SK-N-SH (cell line): ENCODE data around the gene ZYG11A. TPM values are rescaled to one million over a fixed set of nuclear protein-coding genes. Genes with fewer than 3 reads are reported as not detected.
A peak's percentile ranks its signal among the peaks of the same experiment; 100 is the strongest.

Source experiments
- CTCF ChIA-PET: fragments of 300-600, 350-600 bp; formaldehyde crosslinking; extraction: SDS; loops from one replicate; lab custom pipeline; 2021; lab: Yijun Ruan, JAX
- POLR2A ChIA-PET: fragments of 350-600 bp; sonication (Branson Sonifier 250); formaldehyde crosslinking; extraction: SDS; loops from one replicate; lab custom pipeline; 2020; ENCODE audit warnings: antibody characterized with exemption, inconsistent platforms; lab: Yijun Ruan, JAX
- DNase-seq: peaks from one replicate; pipeline ENCODE4 v3.0.0; 2012
- H2AFZ ChIP-seq: fragments of 200-600 bp; sonication (generic); 2 replicates; pipeline ENCODE4 v1.8.1; 2016; ENCODE audit warnings: antibody characterized with exemption, mild to moderate bottlenecking, low read depth
- H3F3A ChIP-seq: fragments of 200-600 bp; sonication (generic); replicated peaks from 2 replicates; pipeline ENCODE3; 2016; ENCODE audit warnings: antibody characterized with exemption, mild to moderate bottlenecking; ENCODE audit not compliant: insufficient read depth
- H3K27ac ChIP-seq, 2 experiments: fragments of 200-500 bp in 1 of 2; fragments of 200-600 bp in 1 of 2; sonication (Bioruptor generic) in 1 of 2; sonication (generic), shearing (Covaris generic) in 1 of 2; 2 replicates each; pipeline versions ENCODE4 v1.5.1 to v1.6.1; 2014 to 2016; ENCODE audit warnings: low read depth in 2 of 2, inconsistent platforms in 1 of 2, low read length in 1 of 2, mild to moderate bottlenecking in 1 of 2, mixed read lengths in 1 of 2
- H3K27me3 ChIP-seq: fragments of 200-600 bp; sonication (generic), shearing (Covaris generic); 2 replicates; pipeline ENCODE4 v1.6.1; 2016; ENCODE audit warnings: mixed run types; ENCODE audit not compliant: insufficient read depth
- H3K36me3 ChIP-seq, 2 experiments: fragments of 200-500 bp in 1 of 2; fragments of 200-600 bp in 1 of 2; sonication (Bioruptor generic) in 1 of 2; sonication (generic) in 1 of 2; replicated peaks in 1 of 2; 2 replicates each; pipeline versions ENCODE3 to v1.5.1; 2014 to 2016; ENCODE audit warnings: low read length in 1 of 2, mild to moderate bottlenecking in 1 of 2; ENCODE audit not compliant: insufficient read depth in 2 of 2, control insufficient read depth in 1 of 2
- H3K4me1 ChIP-seq, 2 experiments: fragments of 200-500 bp in 1 of 2; fragments of 200-600 bp in 1 of 2; sonication (Bioruptor generic) in 1 of 2; sonication (generic), shearing (Covaris generic) in 1 of 2; 2 replicates each; pipeline versions ENCODE4 v1.5.1 to v1.6.1; 2014 to 2016; ENCODE audit warnings: low read depth in 1 of 2, low read length in 1 of 2, mixed run types in 1 of 2; ENCODE audit not compliant: insufficient read depth in 2 of 2, control insufficient read depth in 1 of 2
- H3K4me2 ChIP-seq: fragments of 200-600 bp; sonication (generic), shearing (Covaris generic); 2 replicates; pipeline ENCODE4 v1.6.1; 2017; ENCODE audit warnings: mixed run types
- H3K4me3 ChIP-seq, 2 experiments: fragments of 200-500 bp in 1 of 2; fragments of 200-600 bp in 1 of 2; sonication (Bioruptor generic) in 1 of 2; sonication (generic), shearing (Covaris generic) in 1 of 2; 2 replicates each; pipeline versions ENCODE4 v1.5.1 to v1.8.1; 2014 to 2016; ENCODE audit warnings: low read depth in 2 of 2, inconsistent platforms in 1 of 2, low read length in 1 of 2, mild to moderate bottlenecking in 1 of 2, mixed read lengths in 1 of 2, moderate library complexity in 1 of 2
- H3K79me2 ChIP-seq: fragments of 200-600 bp; sonication (generic); 2 replicates; pipeline ENCODE4 v1.8.1; 2017; ENCODE audit warnings: mild to moderate bottlenecking; ENCODE audit not compliant: insufficient read depth
- H3K9ac ChIP-seq: fragments of 200-600 bp; sonication (generic); 2 replicates; pipeline ENCODE4 v1.6.1; 2017; ENCODE audit warnings: mixed run types
- H3K9me2 ChIP-seq: fragments of 200-600 bp; sonication (generic); 2 replicates; pipeline ENCODE4 v1.6.1; 2017; ENCODE audit warnings: mixed run types
- H3K9me3 ChIP-seq: fragments of 200-600 bp; sonication (generic); 2 replicates; pipeline ENCODE4 v1.6.1; 2017; ENCODE audit warnings: mixed run types, mild to moderate bottlenecking, moderate library complexity
- H4K20me1 ChIP-seq: fragments of 200-600 bp; sonication (generic); 2 replicates; pipeline ENCODE4 v1.6.1; 2017; ENCODE audit warnings: mild to moderate bottlenecking, mixed run types; ENCODE audit not compliant: insufficient read depth
- ELF1 ChIP-seq: IDR thresholded peaks from 2 replicates; pipeline ENCODE4 v1.4.0; 2012
- FOXJ3 ChIP-seq: sonication (generic); formaldehyde crosslinking; IDR thresholded peaks from 2 replicates; pipeline ENCODE4 v1.5.1; 2020; ENCODE audit warnings: mild to moderate bottlenecking, missing genetic modification reagents
- FOXM1 ChIP-seq: IDR thresholded peaks from 2 replicates; pipeline ENCODE4 v1.4.0; 2012; ENCODE audit warnings: low read depth, mild to moderate bottlenecking
- GATA2 ChIP-seq: sonication (generic); formaldehyde crosslinking; IDR thresholded peaks from 2 replicates; pipeline ENCODE4 v1.5.0; 2020; ENCODE audit warnings: mild to moderate bottlenecking, missing genetic modification reagents
- MEF2A ChIP-seq: IDR thresholded peaks from 2 replicates; pipeline ENCODE4 v1.4.0; 2012; ENCODE audit warnings: low read depth, borderline replicate concordance
- NRF1 ChIP-seq: IDR thresholded peaks from 2 replicates; pipeline ENCODE4 v1.6.1; 2012; ENCODE audit warnings: low read depth, mild to moderate bottlenecking, low read length
- POLR2AphosphoS5 ChIP-seq: IDR thresholded peaks from 2 replicates; pipeline ENCODE4 v1.6.1; 2012; ENCODE audit warnings: low read depth, low read length
- RAD21 ChIP-seq: IDR thresholded peaks from 2 replicates; pipeline ENCODE4 v1.6.1; 2012; ENCODE audit warnings: mild to moderate bottlenecking, low read length
- RCOR1 ChIP-seq: fragments of 150-350 bp; IDR thresholded peaks from 2 replicates; pipeline ENCODE4 v1.6.1; 2017; ENCODE audit warnings: antibody characterized with exemption, low read length
- RFX5 ChIP-seq: IDR thresholded peaks from 2 replicates; pipeline ENCODE4 v1.6.1; 2012; ENCODE audit warnings: mild to moderate bottlenecking, improper control_type of control experiment, low read length
- RXRA ChIP-seq: IDR thresholded peaks from 2 replicates; pipeline ENCODE4 v1.4.0; 2012; ENCODE audit warnings: low read depth, mild to moderate bottlenecking, borderline replicate concordance
- TAF1 ChIP-seq: IDR thresholded peaks from 2 replicates; pipeline ENCODE4 v1.6.1; 2012; ENCODE audit warnings: low read depth, mild to moderate bottlenecking, low read length, moderate library complexity, borderline replicate concordance
- WGBS: methylation state at CpG from one replicate; pipeline ENCODE4 v1.1.6; 2017; ENCODE audit warnings: low lambda C conversion rate; 5-methylcytosine and 5-hydroxymethylcytosine counted together
- polyA plus RNA-seq, 3 experiments: library from polyadenylated mRNA; depleted of rRNA; stranded (reverse); fragments of >200 nt; gene quantifications; 2 replicates each; pipeline ENCODE4 v1.2.3, GENCODE V29; 2012
- TF ChIP-seq, protein P1 (sequence below): IDR thresholded peaks from 2 replicates; pipeline ENCODE4; 2012
- TF ChIP-seq, protein P2 (sequence below): IDR thresholded peaks from 2 replicates; pipeline ENCODE4 v1.6.1; 2012; ENCODE audit warnings: mild to moderate bottlenecking, low read depth, low read length, moderate library complexity

ZYG11A gene
- polyA plus RNA-seq, 1 of the 3 experiments (the other 2 are of a cell fraction): 0.41 TPM

DNA sequence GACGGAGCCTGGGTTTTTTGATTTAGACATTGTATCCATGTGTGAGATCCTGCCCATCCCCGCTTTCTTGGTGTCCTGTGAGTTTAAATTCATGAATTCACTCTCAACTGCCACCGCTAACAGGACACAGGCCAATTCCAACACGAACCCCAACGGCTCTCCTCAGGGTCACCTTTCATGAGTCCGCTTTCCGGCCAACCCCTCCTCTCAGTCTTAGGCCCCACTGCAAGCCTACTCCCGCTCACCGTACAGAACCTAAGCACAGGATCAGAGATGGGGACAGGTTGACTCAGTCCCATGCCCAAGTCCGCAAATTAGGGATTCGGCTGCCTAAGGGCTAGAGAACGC, 84.3 kb downstream of the ZYG11A start:
- H3K4me1 ChIP-seq: peaks cover 0 to 3% of the 10 kb centered on the region in 2 experiments; a peak in 1 of 4 replicates
- H3K9me3 ChIP-seq: no peaks in the 10 kb centered on the region
- H2AFZ ChIP-seq: peak overlapping the region; percentile 87; the same call in 1 of the 2 replicates
- no peaks in the 10 kb centered on the region; the same call in 1 of the 2 replicates for H3K9me2 ChIP-seq
- H3F3A ChIP-seq: no peaks in the 10 kb centered on the region
- no peaks in the 10 kb centered on the region for H3K36me3 ChIP-seq
- H3K27ac ChIP-seq: no peak overlapping the region; a peak in 1 of 4 replicates
- ChIA-PET POLR2A (no interaction called here), CTCF (no interaction called here)
- no peak overlapping the region for H3K9ac ChIP-seq
- no peak for TF ChIP-seq RXRA
- TF ChIP-seq RCOR1: no peak
- no peak for TF ChIP-seq RFX5
- TF ChIP-seq GATA2: no peak
- TF ChIP-seq ELF1: no peak
- no peaks in the 10 kb centered on the region for H3K27me3 ChIP-seq
- DNase-seq: no peak
- peak overlapping the region; percentile 78; the same call in 1 of the 2 replicates for H3K4me2 ChIP-seq
- no peaks in the 10 kb centered on the region for H3K79me2 ChIP-seq
- peak overlapping the region; percentile 53 to 69; a peak in 3 of 4 replicates for H3K4me3 ChIP-seq
- no peaks in the 10 kb centered on the region for H4K20me1 ChIP-seq
- 71% methylated on average over 11 of the region's 12 CpGs for WGBS

DNA sequence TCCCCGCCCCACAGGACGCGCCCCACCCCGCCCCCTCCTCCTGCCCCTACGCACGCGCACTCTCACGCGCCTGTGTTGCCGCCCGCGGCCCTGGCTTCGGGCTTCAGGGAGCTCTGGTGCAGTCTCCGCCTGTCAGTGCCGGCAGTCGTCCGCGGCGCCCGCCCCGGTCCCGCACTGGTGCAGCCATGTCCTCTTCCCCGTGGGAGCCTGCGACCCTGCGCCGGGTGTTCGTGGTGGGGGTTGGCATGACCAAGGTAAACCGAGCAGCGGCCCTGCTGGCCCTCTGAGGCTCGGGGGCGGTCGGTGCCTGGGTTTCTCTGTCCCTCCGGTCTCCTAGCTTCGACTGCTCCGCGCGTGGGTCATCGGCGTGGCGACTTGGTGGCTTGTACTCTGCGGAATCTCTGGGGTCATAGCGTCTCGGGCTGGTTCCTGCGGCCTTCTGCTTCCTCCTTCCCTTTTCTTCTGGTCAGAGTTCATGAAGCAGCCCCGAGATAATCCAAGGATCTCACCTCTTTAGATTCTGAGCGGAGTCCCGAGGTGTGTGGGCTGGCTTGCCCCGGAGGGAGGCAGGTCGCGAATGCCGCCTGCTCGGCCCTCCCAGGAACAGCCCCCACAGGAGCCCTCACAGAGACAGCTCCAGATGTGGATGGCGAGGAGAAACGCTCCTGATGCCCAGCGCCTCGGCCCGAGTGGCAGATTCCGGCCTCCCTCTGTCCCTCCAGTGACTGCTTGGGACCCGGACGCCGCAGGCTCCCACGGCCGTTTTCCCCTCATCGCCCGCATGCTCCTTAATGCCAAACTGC, 84.9 kb downstream of the ZYG11A start, which contains the start of gene SCP2:
TSS of gene SCP2 (plus strand) at position 65 of the 803 bp plus-strand sequence. CDS start at position 186, 121 bp downstream.
- WGBS: 53% methylated on average over 47 of the region's 65 CpGs
- ChIA-PET CTCF (interaction anchor here (0.6 to 1.1 kb wide), 2 partner anchors 48 to 255 kb away, joined by 3 read pairs; no protein-coding TSS in a partner anchor), POLR2A (no interaction called here)
- Histone ChIP-seq H4K20me1 (no peaks in the 10 kb centered on the region), H3K4me2 (peak within 1 kb of the TSS; percentile 78), H3K27ac (peak within 1 kb of the TSS in 1 of 2 experiments; percentile 36; a peak in 2 of 4 replicates), H3K9me3 (no peaks in the 10 kb centered on the region), H3K9ac (peak within 1 kb of the TSS; percentile 69), H3K27me3 (no peaks in the 10 kb centered on the region), H2AFZ (peak within 1 kb of the TSS; percentile 87; the same call in 1 of the 2 replicates), H3K36me3 (no peaks in the 10 kb centered on the region), H3K79me2 (no peaks in the 10 kb centered on the region), H3F3A (no peaks in the 10 kb centered on the region), H3K9me2 (no peaks in the 10 kb centered on the region; the same call in 1 of the 2 replicates), H3K4me1 (peaks cover 0 to 3% of the 10 kb centered on the region in 2 experiments; a peak in 1 of 4 replicates), H3K4me3 (peak within 1 kb of the TSS; percentile 53 to 69)
- peak; percentile 85 for DNase-seq
- peak; percentile 46; the same call in 1 of the 2 replicates for TF ChIP-seq NRF1
- TF ChIP-seq, protein P1, sequence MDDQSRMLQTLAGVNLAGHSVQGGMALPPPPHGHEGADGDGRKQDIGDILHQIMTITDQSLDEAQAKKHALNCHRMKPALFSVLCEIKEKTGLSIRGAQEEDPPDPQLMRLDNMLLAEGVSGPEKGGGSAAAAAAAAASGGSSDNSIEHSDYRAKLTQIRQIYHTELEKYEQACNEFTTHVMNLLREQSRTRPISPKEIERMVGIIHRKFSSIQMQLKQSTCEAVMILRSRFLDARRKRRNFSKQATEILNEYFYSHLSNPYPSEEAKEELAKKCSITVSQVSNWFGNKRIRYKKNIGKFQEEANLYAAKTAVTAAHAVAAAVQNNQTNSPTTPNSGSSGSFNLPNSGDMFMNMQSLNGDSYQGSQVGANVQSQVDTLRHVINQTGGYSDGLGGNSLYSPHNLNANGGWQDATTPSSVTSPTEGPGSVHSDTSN: no peak
- TF ChIP-seq RAD21: no peak
- TF ChIP-seq TAF1: 0 out of 2 replicates have a peak, but pooled peaks have one; percentile 31

DNA sequence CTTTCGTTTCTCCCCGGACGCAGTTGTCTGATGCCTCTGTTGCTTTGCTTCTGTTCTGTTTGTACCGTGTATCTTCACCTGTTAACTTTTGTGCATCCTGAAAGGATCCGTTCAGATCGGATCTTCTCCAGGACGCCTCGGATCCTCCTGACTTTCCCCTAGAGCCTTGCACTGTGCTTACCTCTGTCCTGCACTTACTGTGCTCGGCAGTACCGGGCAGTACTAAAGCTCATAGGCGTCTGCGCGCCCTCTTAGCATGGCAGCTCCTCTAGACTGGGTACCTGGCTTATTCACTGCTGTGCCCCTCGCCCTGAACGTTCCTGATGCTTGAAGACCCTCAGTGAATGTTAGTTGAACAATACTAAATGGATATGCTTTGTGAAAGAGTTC, 85.5 kb downstream of the ZYG11A start:
- H3K9ac ChIP-seq: peak overlapping the region; percentile 69; the same call in 1 of the 2 replicates
- POLR2A ChIA-PET: no interaction called here
- TF ChIP-seq TAF1 (no peak), MEF2A (no peak), FOXJ3 (CRISPR knock-in tag) (no peak), POLR2AphosphoS5 (no peak), GATA2 (no peak), FOXM1 (no peak), NRF1 (no peak)
- TF ChIP-seq, protein P2, sequence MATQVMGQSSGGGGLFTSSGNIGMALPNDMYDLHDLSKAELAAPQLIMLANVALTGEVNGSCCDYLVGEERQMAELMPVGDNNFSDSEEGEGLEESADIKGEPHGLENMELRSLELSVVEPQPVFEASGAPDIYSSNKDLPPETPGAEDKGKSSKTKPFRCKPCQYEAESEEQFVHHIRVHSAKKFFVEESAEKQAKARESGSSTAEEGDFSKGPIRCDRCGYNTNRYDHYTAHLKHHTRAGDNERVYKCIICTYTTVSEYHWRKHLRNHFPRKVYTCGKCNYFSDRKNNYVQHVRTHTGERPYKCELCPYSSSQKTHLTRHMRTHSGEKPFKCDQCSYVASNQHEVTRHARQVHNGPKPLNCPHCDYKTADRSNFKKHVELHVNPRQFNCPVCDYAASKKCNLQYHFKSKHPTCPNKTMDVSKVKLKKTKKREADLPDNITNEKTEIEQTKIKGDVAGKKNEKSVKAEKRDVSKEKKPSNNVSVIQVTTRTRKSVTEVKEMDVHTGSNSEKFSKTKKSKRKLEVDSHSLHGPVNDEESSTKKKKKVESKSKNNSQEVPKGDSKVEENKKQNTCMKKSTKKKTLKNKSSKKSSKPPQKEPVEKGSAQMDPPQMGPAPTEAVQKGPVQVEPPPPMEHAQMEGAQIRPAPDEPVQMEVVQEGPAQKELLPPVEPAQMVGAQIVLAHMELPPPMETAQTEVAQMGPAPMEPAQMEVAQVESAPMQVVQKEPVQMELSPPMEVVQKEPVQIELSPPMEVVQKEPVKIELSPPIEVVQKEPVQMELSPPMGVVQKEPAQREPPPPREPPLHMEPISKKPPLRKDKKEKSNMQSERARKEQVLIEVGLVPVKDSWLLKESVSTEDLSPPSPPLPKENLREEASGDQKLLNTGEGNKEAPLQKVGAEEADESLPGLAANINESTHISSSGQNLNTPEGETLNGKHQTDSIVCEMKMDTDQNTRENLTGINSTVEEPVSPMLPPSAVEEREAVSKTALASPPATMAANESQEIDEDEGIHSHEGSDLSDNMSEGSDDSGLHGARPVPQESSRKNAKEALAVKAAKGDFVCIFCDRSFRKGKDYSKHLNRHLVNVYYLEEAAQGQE: no peak
- TF ChIP-seq, protein P1: no peak

More for the DNA sequence above, 85.5 kb downstream of the ZYG11A start:
- Histone ChIP-seq H3K27me3 (no peaks in the 10 kb centered on the region), H3K27ac (no peak overlapping the region), H4K20me1 (no peaks in the 10 kb centered on the region), H3F3A (no peaks in the 10 kb centered on the region), H2AFZ (peak overlapping the region; percentile 75; the same call in 1 of the 2 replicates), H3K9me2 (no peaks in the 10 kb centered on the region; the same call in 1 of the 2 replicates), H3K36me3 (no peaks in the 10 kb centered on the region), H3K4me2 (peak overlapping the region; percentile 78), H3K4me3 (peak overlapping the region; percentile 53 to 69), H3K79me2 (no peaks in the 10 kb centered on the region), H3K4me1 (peaks cover 0 to 3% of the 10 kb centered on the region in 2 experiments; a peak in 1 of 4 replicates), H3K9me3 (no peaks in the 10 kb centered on the region)
- 68% methylated on average over 15 of the region's 15 CpGs for WGBS
- DNase-seq: no peak
- CTCF ChIA-PET: interaction anchor here (0.6 to 1.1 kb wide), 3 partner anchors 47 to 254 kb away, joined by 3 read pairs; no protein-coding TSS in a partner anchor
